GM21723 (cell line): Measurements from ENCODE around the gene PARP4.
"Not testable (repeated sequence)": the region's sequence is repeated elsewhere in the genome, so short reads cannot be mapped to it uniquely, and the experiment has no call there.

Source experiments
- ATAC-seq: cut with Tn5 transposase; IDR thresholded peaks from one replicate; pipeline ENCODE4 v1.9.1; 2021; ENCODE audit warnings: mild to moderate bottlenecking, moderate library complexity; ENCODE audit not compliant: unreplicated experiment

PARP4 gene

GRCh38 chr13:24454056-24454455 lies 58.5 kb downstream of the PARP4 start:
- no peak for ATAC-seq

GRCh38 chr13:24452044-24452443 lies 60.5 kb downstream of the PARP4 start:
- no peak for ATAC-seq

GRCh38 chr13:24450530-24450929 lies 62.0 kb downstream of the PARP4 start:
- ATAC-seq: no peak

DNA sequence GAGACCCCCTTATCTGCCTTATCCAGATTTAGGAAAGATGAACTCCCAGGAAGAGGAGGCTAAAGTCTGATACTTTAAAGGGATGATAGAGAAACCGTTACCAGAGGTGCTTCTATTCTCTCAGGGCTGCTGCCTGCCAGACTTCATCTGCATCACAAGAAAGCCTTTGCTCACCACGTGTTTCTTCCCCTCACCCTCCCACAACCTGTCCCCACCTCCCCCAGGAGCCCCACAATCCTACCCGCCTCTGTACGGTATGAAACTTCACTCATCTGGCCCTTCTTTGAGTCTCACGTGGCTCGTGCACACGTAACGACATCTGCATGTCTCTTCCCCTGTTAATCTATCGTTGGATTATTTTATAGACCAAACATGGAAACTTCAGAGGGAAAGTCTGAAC lies 67.7 kb downstream of the PARP4 start:
- not testable (repeated sequence) for ATAC-seq

DNA sequence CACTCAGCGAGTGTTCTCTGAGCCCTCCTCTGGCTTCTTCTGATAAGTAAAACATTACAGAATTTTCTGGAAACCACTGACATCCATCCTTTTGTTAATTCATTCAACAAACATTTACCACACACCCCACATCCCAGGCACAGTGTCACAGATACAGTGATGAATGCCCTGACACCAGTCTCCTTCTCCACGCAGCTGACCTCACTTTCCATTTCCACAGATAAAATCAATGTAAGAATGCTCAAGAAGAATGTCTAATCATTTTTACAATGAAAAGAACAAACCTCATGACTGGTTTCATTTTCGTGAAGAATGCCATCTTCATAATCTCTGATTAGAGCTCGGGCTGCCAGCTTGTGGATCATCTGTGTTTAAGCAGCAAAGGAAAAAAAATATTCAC lies 69.2 kb downstream of the PARP4 start:
- ATAC-seq: no peak

DNA sequence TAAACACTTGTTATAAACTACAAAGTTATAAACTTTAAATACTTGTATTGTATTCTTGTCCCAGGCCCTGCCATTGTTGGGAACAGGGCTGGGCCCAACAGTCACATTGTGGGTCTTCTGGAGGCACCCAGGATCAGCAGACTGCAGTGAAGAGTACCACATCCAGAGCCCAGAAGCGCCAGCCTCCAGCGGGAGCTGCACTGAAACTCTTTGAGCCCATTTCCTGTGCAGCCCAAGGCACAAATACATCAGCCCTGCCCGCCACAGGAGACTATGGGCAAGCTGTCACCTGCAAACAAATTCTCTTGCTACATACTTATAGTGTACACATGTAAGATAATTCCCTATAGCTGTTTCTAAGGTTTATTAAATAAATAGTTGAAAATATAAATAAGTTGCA lies 86.5 kb downstream of the PARP4 start:
- ATAC-seq: not testable (repeated sequence)

- not testable (repeated sequence) for ATAC-seq
Measured at GRCh38 chr13:24419668-24420067, 92.9 kb downstream of the PARP4 start.

DNA sequence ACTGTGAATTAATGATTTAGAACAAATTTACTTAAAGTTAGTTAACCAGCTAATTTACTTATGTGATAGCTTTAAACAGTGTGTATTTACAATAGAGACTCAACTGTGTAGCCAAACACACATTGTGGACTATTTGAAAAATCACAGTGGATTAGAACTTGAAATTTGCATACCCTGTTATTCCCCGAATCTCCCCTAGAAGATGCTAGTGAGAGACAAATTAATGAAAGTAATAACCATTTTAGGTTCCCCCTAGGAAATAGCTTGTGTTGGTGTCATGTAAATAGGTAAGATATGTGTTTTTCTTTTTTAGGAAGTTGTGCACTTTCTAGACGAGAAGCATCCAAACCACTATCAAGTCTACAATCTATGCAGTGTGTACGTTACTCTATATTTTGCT lies 104.7 kb downstream of the PARP4 start:
- ATAC-seq: no peak

GRCh38 chr13:24406524-24406923 lies 106.1 kb downstream of the PARP4 start:
- no peak for ATAC-seq

GRCh38 chr13:24396821-24397220 lies 115.8 kb downstream of the PARP4 start:
- ATAC-seq: no peak

DNA sequence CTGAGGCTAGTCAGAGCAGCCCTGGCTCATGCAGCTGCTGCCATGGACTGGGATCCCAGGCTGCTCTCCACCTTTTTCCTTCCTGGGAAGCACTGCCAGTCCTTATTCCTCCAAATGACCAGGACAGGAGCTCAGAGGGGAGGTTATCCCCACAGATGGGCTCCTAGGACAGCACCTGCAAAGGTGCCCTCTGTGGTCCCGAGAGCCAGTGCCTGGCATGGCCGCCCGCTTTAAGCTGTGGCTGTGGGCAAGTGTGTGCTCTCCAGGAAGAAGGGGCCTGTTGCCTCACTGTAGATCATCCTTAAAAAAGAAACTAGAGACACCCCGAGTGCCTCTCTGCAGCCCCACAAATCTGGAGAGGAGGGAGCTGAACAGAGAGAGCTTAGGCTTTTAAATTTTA lies 119.6 kb downstream of the PARP4 start:
- no peak for ATAC-seq

DNA sequence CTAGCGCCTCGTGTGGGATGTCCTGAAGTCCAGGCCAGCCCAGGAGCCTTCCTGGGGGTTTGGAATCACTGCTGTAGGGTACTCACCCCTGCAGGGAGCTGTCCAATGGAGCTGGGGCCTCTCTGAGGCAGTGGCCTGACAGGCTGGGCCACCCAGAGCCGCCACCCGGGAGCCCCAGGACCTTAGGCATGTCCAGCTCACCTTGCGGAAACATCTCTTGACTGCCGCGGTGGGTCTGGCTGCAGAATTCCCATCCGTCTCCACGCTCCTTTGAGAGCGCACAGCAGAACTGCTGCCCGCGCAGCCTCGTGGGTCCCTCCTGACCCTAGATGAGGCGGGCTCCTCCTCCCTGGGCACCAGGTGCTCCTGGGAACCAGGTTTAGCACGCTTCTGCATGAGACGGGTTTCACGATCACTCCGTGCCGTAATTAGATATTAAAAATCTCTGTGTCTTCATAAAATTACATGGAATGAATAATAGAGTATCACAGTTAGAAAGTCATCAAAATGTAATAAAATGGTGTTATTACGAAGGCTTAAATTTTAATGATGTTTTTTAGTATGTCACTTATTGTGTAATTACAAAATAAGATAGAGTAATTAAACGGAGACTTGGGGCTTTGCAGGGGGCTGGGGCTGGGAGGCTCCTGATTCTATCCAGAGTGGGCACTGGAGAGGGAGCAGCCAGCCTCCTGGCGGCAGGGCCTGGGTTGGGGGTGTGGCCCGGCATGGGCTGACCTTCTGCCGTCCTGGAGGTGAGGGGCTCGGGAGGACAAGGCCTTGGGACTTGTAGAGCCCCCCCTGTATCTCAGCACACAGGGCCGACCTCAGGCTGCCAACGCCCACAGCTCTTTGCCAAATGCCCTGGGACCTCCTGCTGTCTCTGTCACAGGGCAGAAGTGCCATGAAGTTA lies 120.6 kb downstream of the PARP4 start:
- not testable (repeated sequence) for ATAC-seq

GRCh38 chr13:24390795-24391194 lies 121.8 kb downstream of the PARP4 start:
- ATAC-seq: not testable (repeated sequence)

GRCh38 chr13:24389506-24389905 lies 123.1 kb downstream of the PARP4 start:
- no peak for ATAC-seq

GRCh38 chr13:24388743-24389142 lies 123.8 kb downstream of the PARP4 start:
- not testable (repeated sequence) for ATAC-seq

- ATAC-seq: no peak
Measured at GRCh38 chr13:24386816-24387708, 125.5 kb downstream of the PARP4 start.

- no peak for ATAC-seq
Measured at GRCh38 chr13:24385902-24386301, 126.7 kb downstream of the PARP4 start.

DNA sequence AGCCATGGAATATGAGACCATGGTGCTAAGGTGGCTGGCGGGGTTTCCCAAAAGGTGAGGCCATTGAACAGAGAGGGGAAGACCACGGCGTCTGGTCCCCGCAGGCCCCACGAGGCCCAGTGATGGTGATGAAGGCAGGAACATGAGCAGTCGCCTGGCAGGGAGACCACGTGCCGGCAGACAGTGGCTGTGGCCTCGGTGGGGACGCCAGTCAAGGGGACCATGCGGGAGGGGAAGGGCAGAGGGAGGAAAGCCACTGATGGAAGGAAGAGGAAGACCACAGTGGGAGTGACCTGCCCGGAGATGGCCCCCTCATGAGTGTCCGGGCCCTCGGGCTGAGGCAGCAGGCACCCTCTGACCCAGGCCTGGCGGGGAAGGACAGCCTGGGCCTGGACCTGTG lies 127.6 kb downstream of the PARP4 start:
- ATAC-seq: not testable (repeated sequence)

DNA sequence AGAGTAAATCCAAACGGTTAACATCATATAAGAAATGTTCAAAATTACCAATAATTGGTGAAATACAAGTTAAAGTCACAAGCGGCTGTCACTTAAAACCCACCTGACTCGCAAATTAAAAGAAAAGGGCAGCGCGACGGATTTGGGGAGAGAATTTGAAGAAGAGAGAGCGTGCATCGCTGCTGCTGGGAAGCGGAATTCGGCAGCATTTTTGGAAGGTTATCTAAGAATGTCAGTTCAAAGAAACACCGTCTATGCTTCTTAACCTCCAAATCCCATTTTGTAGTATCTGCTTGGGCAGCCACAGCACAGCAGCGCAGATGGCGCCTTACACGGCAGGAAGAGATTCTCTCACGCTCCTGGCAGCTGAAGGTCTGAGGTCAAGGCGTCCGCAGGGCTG lies 128.5 kb downstream of the PARP4 start:
- not testable (repeated sequence) for ATAC-seq

- no peak for ATAC-seq
Measured at GRCh38 chr13:24381541-24382265, 130.9 kb downstream of the PARP4 start.

GRCh38 chr13:24380881-24381280 lies 131.7 kb downstream of the PARP4 start:
- not testable (repeated sequence) for ATAC-seq
